Forelimb muscle (tissue), 1 donor: ENCODE measurements around the gene ATXN8OS. TPM values are rescaled to one million over a fixed set of nuclear protein-coding genes. Genes with fewer than 3 reads are reported as not detected.

Source experiments
- polyA plus RNA-seq: library from polyadenylated mRNA; unstranded; fragments of 120-200 nt; gene quantifications from one replicate; pipeline ENCODE4 v1.2.1, GENCODE V29; 2013; ENCODE audit not compliant: insufficient read length

ATXN8OS gene
- polyA plus RNA-seq, 1 donor: 0.63 TPM

Other genes with a start within 250 kb of the ATXN8OS start
- gene KLHL1, start 626 bp downstream of the ATXN8OS start, polyA plus RNA-seq: not detected